Activated CD8-positive, alpha-beta memory T cell treated with anti-CD3 and anti-CD28 coated beads, Interleukin-2, amount 50 U/mL, for 1 hour (primary cell): ENCODE measurements around the gene STARD10.

Source experiments
- DNase-seq: peaks from one replicate; pipeline ENCODE4 v3.0.0-alpha.2; 2020; ENCODE audit errors: extremely low read depth

The STARD10 gene

DNA sequence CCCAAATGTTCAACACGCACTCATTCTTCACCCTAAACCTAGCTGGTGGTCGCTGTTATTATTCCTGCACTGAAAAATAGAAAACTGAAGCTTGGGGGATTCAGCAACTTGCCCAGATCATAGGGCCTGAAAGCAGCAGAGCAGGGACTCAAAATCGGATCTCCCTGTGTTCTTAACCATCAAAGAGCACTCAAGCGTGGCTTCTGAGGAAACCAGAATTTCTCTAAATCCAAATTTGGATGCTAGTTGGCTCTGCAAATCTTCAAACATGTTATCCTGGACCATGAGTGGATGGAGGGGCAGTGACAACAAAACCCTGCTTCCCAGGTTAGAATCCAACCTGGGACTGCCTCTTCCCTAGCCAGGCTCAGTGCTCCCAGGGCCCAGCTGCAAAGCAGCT, 30.0 kb downstream of the STARD10 start:
- DNase-seq, result no peak

DNA sequence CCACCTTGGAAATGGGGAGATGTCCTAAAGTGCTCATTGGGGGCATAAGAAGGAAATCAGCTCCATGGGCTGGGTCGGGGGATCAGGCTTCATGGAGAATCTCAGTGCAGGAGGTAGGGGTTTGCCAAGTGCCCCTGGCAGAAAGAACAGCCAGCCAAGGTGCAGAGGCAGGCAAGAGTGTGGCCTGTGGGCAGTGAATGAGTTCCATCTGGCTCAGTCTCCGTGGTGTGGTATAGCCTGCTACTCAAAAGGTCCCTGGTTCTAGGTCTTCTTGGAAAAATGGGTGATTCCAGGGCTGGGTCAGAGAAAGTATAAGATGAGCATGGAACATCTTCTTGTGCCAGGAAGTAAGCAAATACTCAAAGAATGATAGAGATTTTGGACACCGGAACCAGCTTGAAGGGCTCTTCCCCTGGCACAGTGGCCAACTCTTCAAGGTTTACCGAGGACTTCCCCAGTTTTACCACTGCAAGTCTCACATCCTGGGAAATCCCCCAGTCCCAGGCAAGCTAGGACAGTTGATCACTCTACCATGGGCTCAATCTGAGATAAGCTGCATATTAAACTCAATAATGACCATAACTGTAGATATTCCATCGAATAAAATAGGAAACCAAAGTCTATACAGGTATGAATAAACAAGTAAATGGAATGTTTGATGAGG, 31.1 kb downstream of the STARD10 start:
- no peak for DNase-seq

DNA sequence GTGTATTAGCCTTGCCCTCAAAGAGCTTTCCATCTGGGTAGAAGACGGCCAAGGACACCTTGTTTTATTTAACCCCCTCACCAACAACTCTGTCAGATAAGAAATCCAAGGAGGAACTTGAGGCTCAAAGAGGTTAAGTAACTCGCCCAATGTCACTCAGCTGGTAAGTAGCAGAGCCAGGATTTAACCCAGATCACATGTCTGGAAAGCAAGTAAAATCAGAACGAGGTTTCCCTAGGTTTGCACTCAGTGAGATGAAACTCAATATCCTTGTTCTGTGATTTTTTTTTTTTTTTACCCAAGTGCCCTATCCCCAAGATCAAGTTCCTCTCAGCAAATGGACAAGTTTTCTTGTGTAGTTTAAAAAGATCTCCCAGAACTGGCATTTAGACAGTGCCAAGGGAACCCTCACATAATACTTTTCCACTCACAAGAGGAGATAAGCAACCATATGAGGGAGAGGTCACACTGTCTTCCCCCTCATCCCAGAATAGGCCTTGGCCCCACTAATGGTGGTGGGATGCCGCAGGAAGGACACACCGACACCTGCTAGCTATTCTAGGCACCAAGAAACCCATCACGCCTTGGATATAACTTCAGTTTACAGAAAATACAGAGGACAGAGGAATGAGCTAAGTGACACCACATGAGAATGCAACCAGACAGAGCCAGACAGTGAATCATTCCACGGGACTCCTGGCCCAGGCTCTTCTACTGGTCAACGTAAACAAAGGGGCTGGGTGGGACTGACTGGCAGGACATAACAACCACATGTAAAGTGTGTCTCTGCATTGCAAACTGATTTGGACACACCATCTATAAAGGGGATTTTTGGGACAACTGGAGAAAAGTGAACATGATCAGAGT, 33.1 kb downstream of the STARD10 start:
- DNase-seq, result no peak

DNA sequence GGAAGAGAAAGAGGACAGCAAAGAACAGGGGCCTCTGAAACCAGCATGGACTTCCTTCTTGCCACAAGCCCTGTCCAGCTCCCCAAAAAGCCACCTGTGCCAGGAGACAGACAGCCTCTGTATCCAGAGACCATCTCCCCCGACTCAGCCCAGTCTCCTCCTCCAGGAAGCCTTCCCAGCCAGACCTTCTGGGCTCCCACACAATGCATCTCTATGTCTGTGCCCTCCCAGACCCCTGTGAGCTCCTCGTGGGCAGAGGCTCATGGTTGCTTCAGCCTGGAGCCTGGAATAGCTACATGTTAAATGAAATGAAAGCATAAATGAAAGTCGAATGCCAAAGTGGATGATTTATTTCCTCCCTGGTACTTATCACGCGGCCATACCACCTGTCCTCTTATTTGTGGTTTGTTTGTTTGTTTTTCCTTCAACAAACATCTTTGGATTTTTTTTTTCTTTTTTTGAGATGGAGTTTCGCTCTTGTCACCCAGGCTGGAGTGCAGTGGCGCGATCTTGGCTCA, 34.3 kb downstream of the STARD10 start:
- no peak for DNase-seq

DNA sequence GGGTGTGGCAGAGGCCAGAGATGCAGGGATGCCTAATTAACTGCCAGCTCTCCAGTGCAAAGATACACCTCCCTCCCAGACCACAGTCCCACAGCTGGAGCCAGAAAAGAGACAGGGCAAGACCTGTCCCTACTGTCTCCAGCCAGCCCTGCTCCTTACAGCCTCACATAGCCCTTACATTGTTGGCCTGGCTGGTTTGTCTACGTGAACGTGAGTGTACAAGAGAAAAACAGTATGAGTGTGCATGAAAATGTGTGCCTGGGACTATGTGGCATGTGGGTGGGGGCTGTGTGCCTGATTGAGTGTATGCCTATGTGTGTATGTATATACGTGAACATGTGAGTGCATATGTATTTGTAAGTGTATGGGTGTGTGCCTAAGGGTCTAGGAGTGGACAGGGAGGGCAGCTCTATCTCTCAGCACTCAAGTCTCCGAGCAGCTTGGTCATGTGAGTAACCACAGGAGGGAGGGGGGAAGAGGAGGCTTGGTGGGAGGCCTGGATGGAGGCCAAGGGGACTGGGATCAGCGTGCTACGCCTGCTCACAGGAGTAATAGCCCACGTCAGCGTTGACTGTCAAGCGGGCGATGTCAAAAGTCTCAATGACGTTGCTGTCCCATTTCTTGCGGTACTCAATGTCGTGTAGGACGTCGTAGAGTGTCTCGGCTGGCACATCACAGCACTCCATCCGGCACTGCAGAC, 35.0 kb downstream of the STARD10 start:
- no peak for DNase-seq

DNA sequence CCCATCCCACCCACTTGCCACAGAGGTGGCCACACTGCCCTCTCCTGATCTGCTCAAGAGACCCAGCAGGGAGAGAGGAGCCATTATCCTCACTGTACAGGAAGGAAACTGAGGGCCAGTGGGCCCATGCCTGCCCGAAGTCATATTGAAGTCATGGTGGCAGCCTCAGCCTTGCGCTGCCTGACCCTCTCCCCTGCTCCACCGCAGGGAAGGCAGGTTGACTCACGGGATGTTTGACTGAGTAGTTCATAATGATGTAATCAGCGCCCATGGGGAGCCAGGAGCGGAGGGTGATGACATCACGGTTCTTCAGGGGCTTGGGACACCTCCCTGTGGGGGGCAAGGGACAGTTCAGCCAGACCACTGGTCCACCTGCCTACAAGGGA, 35.5 kb downstream of the STARD10 start:
- DNase-seq, result no peak

DNA sequence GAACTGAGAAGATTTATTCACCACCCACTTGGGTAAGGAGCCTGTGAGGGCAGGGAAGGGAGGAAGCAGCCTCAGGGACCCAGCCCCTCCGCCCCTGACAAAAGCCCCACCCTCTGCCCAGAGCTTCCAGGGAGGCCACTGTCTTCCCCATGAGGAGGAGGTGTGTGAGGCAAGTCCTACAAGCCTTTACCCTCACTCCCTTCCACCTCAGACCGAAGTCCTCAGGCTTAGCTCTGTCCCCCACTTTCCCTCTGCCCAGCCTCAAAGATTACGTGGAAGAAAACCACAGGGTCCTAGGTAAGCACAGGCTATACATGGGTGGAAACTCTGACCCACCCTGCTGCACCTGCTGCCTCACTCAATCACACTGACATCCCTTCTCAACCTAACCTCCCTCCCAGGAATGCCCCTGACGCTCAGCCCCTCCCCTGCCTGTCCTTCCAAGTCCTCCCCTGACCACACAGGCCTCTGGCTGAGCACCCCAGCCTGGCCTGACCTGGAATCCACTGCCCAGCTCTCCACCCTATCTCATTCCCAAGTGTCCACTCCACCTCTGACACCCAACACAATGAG, 38.0 kb downstream of the STARD10 start:
- no peak for DNase-seq

DNA sequence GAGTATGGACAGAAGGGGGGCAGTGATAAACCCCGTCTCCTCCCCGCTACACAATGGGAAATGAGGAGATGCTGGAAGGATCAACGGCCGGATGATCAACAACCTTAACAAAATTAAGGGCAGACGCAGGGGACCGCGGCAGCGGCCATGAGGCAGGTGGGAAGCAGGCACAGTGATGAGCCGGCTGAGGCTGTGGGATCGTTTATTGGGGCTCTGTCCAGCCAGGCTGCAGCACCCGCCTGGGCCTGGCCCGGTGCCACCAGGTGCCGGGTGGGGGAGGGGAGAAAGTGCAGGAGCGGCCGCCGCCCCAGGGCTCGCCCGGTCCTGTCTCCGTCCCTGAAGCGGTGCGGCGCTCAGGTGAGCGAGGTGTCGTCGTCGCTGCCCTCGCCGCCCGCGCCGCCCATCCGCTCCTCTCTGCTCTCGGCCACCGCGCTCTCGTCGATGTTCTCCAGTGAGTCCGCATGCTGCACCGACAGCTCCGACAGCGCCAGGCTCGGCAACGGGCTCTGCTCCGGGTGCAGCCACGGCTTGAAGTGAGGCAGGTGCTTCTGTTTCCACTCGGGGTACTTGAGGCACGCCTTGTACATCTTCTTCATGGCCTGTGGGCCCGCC, 39.2 kb downstream of the STARD10 start:
- no peak for DNase-seq

DNA sequence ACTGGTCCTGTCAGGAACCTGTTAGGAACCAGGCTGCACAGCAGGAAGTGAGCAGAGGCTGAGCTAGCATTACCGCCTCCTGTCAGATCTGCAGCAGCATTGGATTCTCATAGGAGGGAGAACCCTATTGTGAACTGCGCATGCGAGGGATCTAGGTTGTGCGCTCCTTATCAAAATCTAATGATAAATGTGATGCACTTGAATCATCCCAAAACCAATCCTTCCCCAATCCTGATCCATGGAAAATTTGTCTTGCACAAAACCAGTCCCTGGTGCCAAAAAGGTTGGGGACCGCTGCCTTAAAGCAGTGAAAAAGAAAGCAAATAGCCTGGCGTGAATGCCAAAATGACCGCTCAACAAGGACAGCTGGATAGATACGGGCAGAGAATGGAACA, 39.7 kb downstream of the STARD10 start:
- no peak for DNase-seq

DNA sequence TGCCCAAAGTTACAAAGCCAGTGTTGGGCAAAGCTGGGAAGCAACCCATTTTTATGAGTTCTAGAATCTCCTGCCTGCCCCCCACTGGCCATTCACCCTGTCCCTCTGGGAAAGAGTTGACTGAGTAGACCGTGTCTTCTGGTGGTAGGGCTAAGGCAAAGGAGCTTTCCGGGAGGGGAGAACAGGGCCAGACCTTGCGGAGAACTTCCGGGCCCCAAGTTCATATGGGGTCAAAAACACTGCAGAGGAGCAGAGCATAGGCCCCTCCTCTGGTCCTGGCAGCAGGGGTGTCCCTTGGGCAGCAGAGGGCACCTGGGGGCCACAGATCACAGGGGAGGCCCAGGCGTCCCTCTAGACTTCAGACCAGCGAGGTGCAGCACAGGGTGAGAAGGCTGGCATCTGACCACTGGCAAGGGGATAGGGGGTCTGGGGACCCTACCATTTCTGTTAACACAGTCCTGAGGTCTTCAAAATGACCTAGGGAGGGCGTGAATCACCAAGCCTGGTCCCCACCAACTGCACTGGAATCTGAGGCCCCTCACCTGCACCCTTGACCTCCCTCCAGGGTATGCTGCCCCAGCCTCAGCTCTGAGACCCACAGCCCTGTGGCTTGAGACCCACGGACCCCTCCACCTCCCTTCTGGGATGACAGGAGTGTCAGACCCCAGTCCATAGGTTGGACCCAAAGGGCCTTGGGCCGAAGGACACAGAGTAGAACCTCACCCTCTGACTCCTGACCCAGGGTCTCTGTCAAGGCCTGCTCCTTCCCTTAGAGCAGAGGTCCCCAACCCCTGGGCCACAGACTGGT, 40.3 kb downstream of the STARD10 start:
- DNase-seq, result no peak

DNA sequence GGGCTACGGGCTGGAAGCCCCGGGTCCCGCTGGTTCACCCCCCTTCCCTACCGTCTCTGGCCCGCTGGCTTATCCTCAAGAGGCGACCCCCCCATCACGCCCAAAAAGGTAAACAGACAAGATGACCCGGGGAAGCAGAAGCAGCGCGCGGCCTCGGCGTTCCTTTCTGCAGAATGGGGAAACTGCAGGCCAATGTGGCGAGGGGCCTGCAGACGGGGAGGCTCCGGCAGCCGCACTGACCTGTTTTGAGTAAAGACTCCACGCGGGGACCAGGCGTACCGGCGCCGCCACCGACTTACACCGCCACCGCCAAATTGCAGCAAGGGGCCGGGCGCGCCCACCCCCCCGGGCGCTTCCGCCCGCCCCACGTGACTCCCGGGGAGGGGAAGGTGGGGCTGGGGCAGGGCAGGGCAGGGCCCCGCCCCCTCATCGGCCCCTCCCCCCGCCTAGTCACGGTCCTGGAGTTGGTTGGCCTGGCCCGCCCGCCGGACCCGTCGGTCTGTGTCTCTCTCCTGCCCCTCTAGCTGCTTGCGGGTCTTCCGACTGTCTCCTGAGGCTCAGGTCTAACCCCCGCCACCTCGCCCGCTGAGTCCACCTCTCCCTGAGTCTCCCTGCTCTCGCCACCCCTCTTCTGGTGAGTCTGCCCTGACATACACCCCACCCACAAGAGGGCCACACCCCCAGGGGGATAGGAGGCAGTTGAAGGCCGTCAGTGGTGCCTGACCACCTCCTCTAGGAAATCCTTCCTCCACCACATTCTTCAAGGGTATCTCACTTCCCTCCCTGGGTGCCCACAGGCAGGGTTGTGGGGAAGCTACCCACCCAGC, 41.5 kb downstream of the STARD10 start, which contains the start of gene ARAP1:
TSS of gene ARAP1 (minus strand) at position 321 of the 827 bp plus-strand sequence. CDS start 25,280 bp downstream, outside the sequence.
- DNase-seq, result peak; percentile 47

DNA sequence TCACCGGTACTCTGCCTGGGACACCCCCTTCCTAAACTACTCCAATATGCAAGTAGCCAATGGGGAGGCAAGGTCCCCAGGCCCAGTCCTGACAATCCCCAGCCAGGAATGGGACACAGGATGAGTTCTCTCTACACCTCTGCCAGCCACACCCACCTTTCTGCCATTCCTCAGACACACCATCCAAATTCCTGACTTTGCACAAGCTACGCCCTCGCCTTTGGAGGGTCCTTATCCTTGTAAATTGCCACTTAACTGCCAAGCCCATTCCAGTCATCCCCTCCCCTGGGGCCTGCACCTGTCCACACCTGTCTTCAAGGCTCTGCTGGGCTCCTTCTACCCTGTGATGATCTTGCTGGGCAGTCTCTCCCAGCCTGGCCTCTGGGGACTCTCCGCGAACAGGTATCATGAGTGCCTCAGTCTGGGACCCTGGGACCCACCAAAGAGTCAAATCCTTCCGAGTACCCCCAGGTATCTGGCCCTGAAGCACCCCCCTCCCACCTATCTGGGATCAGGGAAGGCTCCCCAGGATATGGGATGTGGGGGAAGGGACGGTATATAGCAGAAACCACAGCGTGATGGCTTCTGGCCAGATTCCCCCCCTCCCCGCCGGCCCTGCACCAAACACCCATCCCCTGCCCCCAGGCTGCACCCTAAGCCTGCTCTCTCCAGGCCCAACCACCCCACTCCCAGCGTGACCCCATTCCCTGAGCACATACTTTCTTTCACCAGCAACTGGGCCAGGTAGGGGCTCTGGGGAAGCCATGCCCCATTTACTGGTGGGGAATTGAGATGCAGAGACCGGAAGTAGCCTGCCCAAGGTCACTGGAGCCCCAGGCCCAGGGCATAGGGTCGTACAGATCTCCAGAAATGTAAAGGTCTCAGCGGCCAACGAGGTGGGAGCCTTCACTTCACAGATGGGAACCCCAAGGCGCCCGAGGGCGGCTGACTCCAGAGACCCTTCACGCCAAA, 42.4 kb downstream of the STARD10 start:
- DNase-seq, result no peak

DNA sequence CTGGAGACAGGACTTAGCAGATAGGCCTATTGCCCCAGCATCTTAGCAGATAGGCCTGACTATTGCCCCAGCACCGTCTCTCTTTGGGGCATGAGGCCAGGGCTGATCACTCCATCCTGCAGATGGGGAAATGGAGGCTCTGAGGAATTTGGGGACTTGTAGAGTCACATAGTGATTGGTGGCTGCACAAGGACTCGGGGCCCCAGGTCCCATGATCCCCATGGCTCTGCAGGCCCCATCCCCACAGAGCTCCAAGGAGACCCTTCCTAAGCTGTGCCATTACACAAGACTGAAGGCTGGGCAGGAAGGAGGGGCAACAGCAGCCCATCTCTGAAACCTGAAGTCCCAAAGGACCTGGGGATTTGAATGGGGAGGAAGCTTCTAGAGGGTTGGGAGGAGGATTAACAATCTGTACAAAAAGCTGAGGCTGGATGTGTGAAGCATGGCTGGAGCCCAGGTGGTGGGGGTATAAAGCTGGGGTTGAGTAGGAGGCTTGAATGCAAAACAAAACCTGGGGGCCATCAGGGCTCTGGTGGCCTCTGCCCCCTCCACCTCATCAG, 43.2 kb downstream of the STARD10 start:
- DNase-seq, result no peak

DNA sequence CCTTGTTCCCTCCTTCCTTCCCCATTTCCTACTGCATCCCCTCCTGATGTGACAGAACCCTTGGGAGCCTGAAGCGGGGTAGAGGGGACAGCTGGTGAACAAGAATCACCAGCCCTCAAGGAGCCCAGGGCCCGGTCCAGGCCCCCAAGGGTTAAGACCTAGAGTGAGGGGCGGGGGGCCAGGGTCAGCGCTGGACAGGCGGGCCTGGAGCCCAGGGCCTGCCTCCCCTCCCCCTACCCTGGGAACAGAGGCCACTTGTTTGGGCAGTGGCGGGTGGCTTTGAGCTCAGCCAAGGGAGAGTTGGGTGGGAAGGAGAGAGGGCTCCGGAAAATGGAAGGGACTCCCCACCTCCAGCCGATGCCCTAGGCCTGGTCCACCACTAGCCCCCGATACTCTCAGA, 43.8 kb downstream of the STARD10 start:
- no peak for DNase-seq

DNA sequence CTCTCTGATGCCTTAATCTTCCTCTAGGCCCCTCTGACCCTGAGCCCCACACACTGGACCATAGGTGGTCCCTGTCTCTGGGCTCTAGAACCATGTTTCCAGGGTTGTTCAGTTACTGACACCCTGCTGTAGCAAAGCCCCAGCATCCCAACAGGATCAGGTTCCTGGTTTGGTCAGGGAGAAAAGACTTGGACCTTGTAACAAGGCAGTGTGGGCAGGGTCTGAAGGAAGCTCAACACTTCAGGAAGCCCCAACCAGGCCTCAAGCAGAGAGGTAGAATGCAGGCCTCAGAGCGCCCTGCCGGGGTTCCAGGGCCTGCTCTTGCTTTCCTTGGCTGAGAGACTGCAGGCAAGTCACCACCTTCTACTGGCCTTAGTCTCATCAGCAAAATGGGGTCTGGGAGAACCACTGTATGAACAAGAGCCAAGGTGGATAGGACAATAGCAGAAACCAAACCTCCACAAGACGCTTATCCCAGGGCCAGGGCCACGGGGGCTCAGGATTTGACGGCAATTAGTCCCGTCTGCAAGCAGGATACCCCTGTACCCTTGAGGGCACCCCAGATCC, 46.5 kb downstream of the STARD10 start:
- DNase-seq, result no peak

DNA sequence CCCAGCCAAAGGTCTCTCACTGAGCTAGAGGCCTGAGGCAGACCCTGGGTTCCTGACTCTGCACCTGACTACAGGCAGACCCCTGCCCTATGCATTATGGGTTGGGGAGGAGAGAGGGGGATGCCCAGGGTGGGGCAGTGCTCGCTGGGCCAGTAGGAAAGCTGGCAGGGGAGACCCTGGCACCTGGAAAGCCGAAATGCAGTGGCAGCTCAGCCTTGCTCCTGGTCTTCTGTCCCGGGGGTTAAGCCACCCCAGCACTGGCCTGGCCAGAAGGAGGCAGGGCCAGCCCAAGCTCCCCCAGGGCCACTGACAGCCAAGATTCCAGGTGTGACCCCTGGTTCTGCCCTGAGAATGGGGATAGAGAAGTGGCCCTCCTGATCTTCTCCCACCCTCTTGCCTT, 47.0 kb downstream of the STARD10 start:
- no peak for DNase-seq

DNA sequence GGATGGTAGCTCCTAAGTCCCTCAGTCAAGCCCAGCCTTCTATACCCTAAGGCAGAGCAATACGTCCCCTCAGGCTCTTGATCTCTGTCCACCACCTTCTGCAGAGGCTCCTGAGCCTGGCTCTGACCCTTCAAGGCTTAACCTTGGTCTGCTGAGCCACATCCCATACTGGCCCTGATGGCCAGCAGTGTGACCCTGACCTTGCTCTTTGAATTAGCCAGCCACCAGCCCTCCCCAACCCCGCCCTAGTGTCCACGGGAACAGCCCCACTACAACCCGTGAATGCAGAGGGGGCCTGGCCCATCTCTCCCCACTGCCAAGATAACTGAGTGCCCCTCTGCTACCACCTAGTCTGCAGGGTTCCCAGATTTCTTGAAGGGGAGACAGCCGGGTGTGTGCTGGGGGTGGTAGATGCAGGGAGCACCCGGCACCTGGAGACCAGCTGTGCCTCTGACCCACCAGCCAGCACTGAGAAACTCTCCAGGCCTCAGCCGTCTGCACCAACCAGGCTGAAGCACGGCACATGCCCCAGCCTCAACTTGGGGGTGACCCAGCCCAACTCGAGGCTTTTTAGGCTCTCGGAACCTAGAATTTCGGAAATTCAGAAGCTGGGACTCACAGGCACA, 47.8 kb downstream of the STARD10 start:
- DNase-seq, result no peak

DNA sequence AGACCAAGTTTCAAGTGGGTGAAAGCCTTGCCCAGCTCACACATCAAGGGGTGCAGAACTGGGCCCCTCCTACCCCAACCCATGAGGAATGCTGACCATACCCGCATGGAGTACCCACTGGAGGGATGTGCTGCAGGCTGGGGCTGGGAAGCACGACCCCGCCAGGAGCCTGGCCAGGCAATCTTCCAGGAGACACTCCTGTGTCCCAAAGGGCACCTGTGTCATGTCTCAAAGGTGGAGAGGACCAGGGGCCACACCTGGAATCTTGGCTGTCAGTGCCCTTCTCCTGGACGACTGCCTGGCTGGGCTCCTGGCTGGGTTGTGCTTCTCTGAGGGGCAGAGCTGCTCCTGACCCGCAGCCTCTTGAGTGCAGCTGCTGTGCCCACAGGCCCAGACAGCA, 48.3 kb downstream of the STARD10 start:
- no peak for DNase-seq
